HG02981 (cell line): ENCODE measurements around the gene PARVB.

ENCODE experiments used
- ATAC-seq: cut with Tn5 transposase; IDR thresholded peaks from one replicate; pipeline ENCODE4 v1.9.1; 2021; ENCODE audit warnings: mild to moderate bottlenecking, moderate library complexity; ENCODE audit not compliant: unreplicated experiment

The PARVB gene

GRCh38 chr22:44086271-44087088 is 62.4 kb downstream of the PARVB start:
- ATAC-seq = no peak

DNA sequence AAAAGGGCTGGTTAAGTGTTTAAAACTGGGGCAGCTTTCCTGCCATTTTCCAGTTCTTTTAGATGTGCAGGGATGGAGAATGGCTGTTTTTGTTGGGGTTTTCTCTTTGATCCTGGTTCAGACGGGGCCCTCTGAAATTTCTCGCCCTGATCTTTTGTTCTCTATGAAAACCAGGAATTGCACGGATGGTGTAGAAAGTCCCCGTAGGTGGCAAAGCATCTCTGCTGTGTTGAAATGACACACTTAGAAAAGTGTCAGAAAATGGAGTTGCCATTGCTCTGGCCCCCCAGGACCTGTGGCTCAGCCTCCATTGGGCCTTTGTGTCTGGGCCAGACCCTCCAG is 63.0 kb downstream of the PARVB start:
- ATAC-seq = no peak

DNA sequence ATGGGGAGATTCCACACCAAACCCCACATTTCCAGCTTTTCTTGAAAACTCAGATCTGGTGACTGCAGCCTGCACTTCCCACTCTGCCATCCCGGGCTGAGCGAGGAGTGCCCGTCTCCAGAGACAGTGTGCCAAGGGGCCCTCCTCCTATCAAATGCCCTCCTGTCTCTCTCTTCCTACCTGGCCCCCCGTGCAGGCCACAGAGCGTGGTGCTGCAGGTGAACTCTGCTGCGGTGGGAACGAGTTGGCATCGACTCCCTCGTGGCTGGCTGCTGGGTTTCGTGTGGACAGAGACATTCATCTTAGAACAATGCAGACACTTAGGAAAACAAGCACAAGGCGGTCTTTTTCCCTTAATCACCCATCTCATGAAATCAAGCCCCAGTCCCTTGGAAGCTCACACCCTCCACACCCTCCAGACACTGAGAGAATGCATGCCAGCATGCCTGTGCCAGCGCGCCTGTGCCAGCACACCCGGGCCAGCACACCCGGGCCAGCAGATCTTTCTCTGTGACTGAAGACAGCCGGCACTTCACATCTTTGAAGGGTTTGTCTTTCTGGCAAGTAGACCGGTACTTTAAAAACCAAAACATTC is 65.0 kb downstream of the PARVB start:
- ATAC-seq = no peak

- ATAC-seq = no peak
Measured at GRCh38 chr22:44089717-44090570, 65.8 kb downstream of the PARVB start.

- ATAC-seq = no peak
Measured at GRCh38 chr22:44090571-44090905, 66.4 kb downstream of the PARVB start.

GRCh38 chr22:44091021-44091721 is 67.1 kb downstream of the PARVB start:
- ATAC-seq = no peak

- ATAC-seq = no peak
Measured at GRCh38 chr22:44091751-44092150, 67.6 kb downstream of the PARVB start.

GRCh38 chr22:44092636-44093220 is 68.6 kb downstream of the PARVB start:
- ATAC-seq = no peak

DNA sequence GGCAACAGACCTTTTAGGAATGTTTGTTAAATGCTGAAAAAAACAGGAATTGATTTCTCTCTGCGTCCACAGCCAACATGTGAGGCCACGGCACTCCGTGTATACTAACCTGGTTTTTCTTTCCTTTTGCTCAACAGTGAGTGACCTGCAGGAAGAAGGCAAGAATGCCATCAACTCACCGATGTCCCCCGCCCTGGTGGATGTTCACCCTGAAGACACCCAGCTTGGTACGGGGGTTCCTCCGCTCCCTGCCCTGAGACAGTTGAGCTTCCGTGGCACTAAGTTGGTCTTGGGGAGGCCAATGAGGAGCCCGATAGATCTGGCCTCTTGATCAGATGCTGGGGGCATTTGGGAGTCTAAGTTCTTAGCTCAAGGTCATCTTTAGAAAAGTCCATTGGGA is 69.7 kb downstream of the PARVB start:
- no peak for ATAC-seq

GRCh38 chr22:44094751-44095302 is 70.7 kb downstream of the PARVB start:
- no peak for ATAC-seq

- ATAC-seq = no peak
Measured at GRCh38 chr22:44096736-44097135, 72.6 kb downstream of the PARVB start.

DNA sequence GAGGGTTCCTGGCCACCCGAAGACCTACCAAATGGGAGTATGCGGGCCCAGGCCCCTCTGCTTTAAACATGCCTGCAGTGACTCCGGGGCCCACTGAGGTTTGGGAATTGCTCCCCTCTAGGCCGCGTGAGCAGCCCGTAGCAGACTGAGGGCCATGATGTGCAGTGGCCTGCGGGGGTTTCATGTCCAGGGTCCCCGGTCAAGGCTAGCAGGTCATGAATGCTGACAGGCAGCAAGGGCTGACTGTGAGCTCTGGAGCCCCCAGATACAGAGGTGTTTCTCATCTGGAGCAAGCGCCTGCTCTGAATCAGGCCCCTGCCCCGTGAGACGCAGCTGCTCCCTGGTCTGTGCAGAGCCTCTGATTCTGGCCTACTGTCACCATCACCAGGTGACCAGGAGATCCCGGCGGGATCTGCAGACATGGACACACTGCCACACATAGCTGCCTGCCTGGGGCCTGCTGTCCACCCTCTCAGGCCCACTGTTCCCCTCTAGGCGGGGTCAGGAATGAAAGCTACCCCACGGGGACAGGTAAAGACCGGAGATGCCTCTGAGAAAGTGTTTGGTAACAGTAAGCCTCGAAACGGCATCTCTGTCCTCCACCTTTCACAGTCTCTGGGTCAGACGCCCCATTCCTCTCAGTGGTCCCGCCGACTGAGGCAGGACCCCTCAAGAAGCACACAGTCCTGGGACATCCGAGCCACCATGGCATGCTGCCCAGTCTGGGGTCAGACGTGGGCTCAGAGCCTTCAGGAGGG is 73.3 kb downstream of the PARVB start:
- no peak for ATAC-seq

DNA sequence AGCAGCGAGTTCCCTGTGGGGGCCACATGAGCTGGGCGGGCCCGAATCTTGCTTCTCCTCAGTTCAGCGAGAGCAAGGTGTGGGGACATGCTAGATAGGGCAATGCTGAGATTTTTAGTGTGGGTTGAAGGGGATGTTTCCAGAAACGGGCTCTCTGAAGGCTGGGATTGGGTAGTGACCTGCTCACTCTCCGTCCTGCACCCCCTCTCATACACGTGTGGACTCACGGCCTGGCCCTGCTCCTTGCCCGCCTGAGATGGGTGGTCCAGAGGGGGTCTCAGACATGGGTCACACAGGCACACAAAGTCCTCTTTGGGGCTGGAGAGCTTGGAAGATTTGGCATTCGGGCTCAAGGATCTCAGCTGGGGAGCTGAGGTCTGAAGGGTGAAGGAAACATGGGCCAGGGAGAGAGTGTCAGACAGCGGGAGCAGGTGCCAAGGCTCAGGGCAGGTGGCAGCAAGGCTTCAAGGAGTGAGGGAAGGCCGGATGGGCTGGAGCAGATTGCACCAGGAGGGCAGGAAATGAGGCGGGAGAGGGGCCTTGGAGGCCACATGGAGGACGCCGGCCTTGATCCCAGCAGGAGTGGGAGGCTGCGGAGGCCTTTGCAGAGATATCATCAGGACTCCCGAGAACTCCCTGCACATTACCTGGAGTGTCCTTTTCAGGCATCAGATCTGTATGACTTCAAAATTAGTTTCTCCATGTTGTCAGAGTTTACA is 74.1 kb downstream of the PARVB start:
- ATAC-seq = no peak

DNA sequence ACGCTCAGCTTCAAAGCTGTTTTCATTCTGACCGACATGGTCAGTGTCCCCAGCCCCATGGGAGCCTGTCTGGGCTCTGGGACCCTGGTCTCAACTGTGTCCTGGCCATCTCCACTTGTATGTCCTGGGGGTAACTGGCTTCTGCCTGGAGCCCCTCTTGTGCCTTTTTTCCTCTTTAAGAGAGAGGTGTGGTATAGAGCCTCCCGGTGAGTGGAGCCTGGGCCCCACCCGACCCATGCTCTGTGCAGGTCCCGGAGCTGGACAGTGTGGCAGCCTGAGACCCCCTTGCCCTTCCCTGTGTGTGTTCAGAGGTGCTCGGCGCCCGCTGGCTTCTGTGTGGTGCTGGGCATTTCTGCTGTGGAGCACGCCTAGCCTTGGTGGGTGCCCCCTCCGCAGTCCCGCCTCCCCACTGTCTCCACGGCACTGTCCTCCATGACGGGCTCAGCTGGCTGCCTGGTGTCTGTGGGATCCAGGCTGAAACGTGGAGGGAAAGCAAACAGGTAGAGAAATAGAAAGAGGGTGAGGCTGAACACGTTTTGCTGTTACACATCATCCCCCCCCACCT is 74.9 kb downstream of the PARVB start:
- ATAC-seq = no peak

- ATAC-seq = no peak
Measured at GRCh38 chr22:44099696-44100095, 75.6 kb downstream of the PARVB start.

GRCh38 chr22:44100411-44100810 is 76.3 kb downstream of the PARVB start:
- ATAC-seq = no peak

- no peak for ATAC-seq
Measured at GRCh38 chr22:44102121-44102520, 78.0 kb downstream of the PARVB start.

GRCh38 chr22:44102856-44103255 is 78.8 kb downstream of the PARVB start:
- ATAC-seq = no peak
